CD4-positive, alpha-beta memory T cell (primary cell): ENCODE results near the gene PI3. TPM values are rescaled to one million over a fixed set of nuclear protein-coding genes. Genes with fewer than 3 reads are reported as not detected.

Experiments used
- CTCF ChIA-PET: fragments of 350-600 bp; sonication (Branson Sonifier 250); formaldehyde crosslinking; loops from one replicate; lab custom pipeline; 2021; ENCODE audit warnings: inconsistent platforms; ENCODE audit not compliant: partially characterized antibody; lab: Charles Lee
- POLR2A ChIA-PET: fragments of 350-600 bp; sonication (Branson Sonifier 250); formaldehyde crosslinking; loops from one replicate; lab custom pipeline; 2021; ENCODE audit not compliant: partially characterized antibody; lab: Charles Lee
- DNase-seq, 5 donors: peaks; one replicate each; pipeline versions ENCODE4 v3.0.0 to v3.0.0-alpha.2; 2020 to 2022; ENCODE audit warnings: mixed read lengths in 1 of 5
- H3K27ac ChIP-seq: one replicate; pipeline ENCODE4 v1.7.0; 2013; ENCODE audit warnings: low read depth, low read length
- H3K27me3 ChIP-seq: 2 replicates; pipeline ENCODE4 v1.7.0; 2013; ENCODE audit warnings: mild to moderate bottlenecking, low read length, moderate library complexity; ENCODE audit not compliant: insufficient read depth
- H3K36me3 ChIP-seq: 2 replicates; pipeline ENCODE4 v1.7.0; 2013; ENCODE audit warnings: mild to moderate bottlenecking, low read length, moderate library complexity; ENCODE audit not compliant: insufficient read depth
- H3K4me1 ChIP-seq: 2 replicates; pipeline ENCODE4 v1.7.0; 2013; ENCODE audit warnings: mild to moderate bottlenecking, low read length, moderate library complexity; ENCODE audit not compliant: insufficient read depth
- H3K4me3 ChIP-seq, 2 donors: one replicate each; pipeline ENCODE4 v1.7.0; 2013; ENCODE audit warnings: low read length in 2 of 2, mild to moderate bottlenecking in 1 of 2
- H3K9me3 ChIP-seq, 2 donors: one replicate each; pipeline ENCODE4 v1.7.0; 2013; ENCODE audit warnings: low read length in 2 of 2, control low read depth in 1 of 2; ENCODE audit not compliant: control insufficient read depth in 1 of 2
- H3K27ac Mint-ChIP-seq, 7 donors: one replicate each; pipeline ENCODE4 v1.8.0; 2020 to 2021; ENCODE audit warnings: mixed read lengths in 7 of 7, mild to moderate bottlenecking in 6 of 7, inconsistent platforms in 3 of 7, moderate library complexity in 3 of 7
- H3K27me3 Mint-ChIP-seq, 2 donors: one replicate each; pipeline ENCODE4 v1.8.0; 2020 to 2021; ENCODE audit warnings: mixed read lengths in 2 of 2
- H3K36me3 Mint-ChIP-seq, 2 donors: one replicate each; pipeline ENCODE4 v1.8.0; 2020 to 2021; ENCODE audit warnings: mixed read lengths in 2 of 2, inconsistent platforms in 1 of 2, mild to moderate bottlenecking in 1 of 2
- H3K4me1 Mint-ChIP-seq, 4 donors: one replicate each; pipeline ENCODE4 v1.8.0; 2020 to 2021; ENCODE audit warnings: mixed read lengths in 4 of 4, mild to moderate bottlenecking in 1 of 4
- H3K4me3 Mint-ChIP-seq, 8 donors: one replicate each; pipeline ENCODE4 v1.8.0; 2020 to 2021; ENCODE audit warnings: mixed read lengths in 8 of 8, mild to moderate bottlenecking in 7 of 8, moderate library complexity in 6 of 8, inconsistent platforms in 3 of 8
- H3K9me3 Mint-ChIP-seq, 8 donors: one replicate each; pipeline ENCODE4 v1.8.0; 2020 to 2021; ENCODE audit warnings: mixed read lengths in 8 of 8, mild to moderate bottlenecking in 5 of 8, inconsistent platforms in 3 of 8, moderate library complexity in 1 of 8
- intact Hi-C: fragments of 100-400 bp; cut with micrococcal nuclease; formaldehyde crosslinking; loops from one replicate; pipeline ENCODE4 v1.15.1; 2023
- polyA plus RNA-seq, 2 donors: library from polyadenylated mRNA; unstranded; fragments of 300-500 nt; fragmentation: Illumina TruSeq; gene quantifications; one replicate each; pipeline ENCODE4 v1.2.3, GENCODE V29; 2021
- total RNA-seq, 2 experiments: library from RNA; stranded (reverse); gene quantifications; one replicate each; pipeline ENCODE4 v1.2.3, GENCODE V29; 2021

PI3 gene
- total and polyA plus RNA-seq, 4 experiments from 2014 or later, result not detected

- intact Hi-C loops, result no loop called here
- Histone ChIP-seq H3K36me3 (no peaks in the 10 kb centered on the region), H3K27me3 (peaks cover 4% of the 10 kb centered on the region), H3K9me3 (no peaks in the 10 kb centered on the region), H3K4me1 (no peaks in the 10 kb centered on the region), H3K4me3 (no peak overlapping the region), H3K27ac (no peak overlapping the region)
- Mint-ChIP-seq H3K27ac (no peak overlapping the region), H3K36me3 (peaks cover 5 to 17% of the 10 kb centered on the region in 2 donors), H3K9me3 (peaks cover 4 to 76% (median 56%) of the 10 kb centered on the region in 8 donors), H3K4me3 (no peak overlapping the region), H3K27me3 (peaks cover 33 to 57% of the 10 kb centered on the region in 2 donors), H3K4me1 (no peaks in the 10 kb centered on the region)
- ChIA-PET CTCF (interaction anchor here (1.0 kb wide), 1 partner anchor 130 kb away, joined by 3 read pairs; no protein-coding TSS in a partner anchor), POLR2A (interaction anchor here (0.6 kb wide), 1 partner anchor 205 kb away, joined by 3 read pairs; no protein-coding TSS in a partner anchor)
- no peak for DNase-seq
Measured at GRCh38 chr20:45163083-45163803, 11.5 kb upstream of the PI3 start.

DNA sequence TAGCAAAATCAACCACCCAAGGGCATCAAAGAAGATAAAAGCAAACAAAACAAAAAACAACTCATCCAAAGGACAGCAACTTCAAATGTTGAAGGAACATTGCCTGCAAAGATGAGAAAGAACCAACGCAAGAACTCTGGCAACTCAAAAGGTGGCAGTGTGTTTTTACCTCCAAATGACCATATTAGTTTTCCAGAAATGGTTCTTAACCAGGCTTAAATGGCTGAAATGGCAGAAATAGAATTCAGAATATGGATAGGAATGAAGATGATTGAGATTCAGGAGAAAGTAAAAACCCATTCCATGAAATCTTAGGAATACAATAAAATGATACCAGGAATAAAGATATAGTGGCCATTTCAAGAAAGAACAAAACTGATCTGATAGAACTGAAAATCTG, 9.8 kb upstream of the PI3 start:
- Histone ChIP-seq H3K27ac (no peak overlapping the region), H3K4me3 (no peak overlapping the region), H3K27me3 (peaks cover 4% of the 10 kb centered on the region), H3K4me1 (no peaks in the 10 kb centered on the region), H3K9me3 (no peaks in the 10 kb centered on the region), H3K36me3 (no peaks in the 10 kb centered on the region)
- Mint-ChIP-seq H3K4me1 (no peaks in the 10 kb centered on the region), H3K27ac (no peak overlapping the region), H3K9me3 (peaks cover 4 to 64% (median 41%) of the 10 kb centered on the region in 8 donors), H3K4me3 (no peak overlapping the region), H3K36me3 (peaks cover 3 to 6% of the 10 kb centered on the region in 2 donors), H3K27me3 (peaks cover 31 to 58% of the 10 kb centered on the region in 2 donors)
- DNase-seq, result no peak
- CTCF ChIA-PET, result interaction anchor here (1.1 kb wide), 1 partner anchor 125 kb away, joined by 3 read pairs; no protein-coding TSS in a partner anchor
- POLR2A ChIA-PET, result no interaction called here
- intact Hi-C loops, result no loop called here

GRCh38 chr20:45173522-45173921, 1.2 kb upstream of the PI3 start:
- H3K4me1 ChIP-seq, result no peaks in the 10 kb centered on the region
- no peaks in the 10 kb centered on the region for H3K4me1 Mint-ChIP-seq
- peaks cover 0 to 8% (median 4%) of the 10 kb centered on the region in 8 donors for H3K9me3 Mint-ChIP-seq
- no peaks in the 10 kb centered on the region for H3K9me3 ChIP-seq
- H3K36me3 ChIP-seq, result no peaks in the 10 kb centered on the region
- intact Hi-C loops, result no loop called here
- H3K27ac ChIP-seq, result no peak overlapping the region
- H3K4me3 Mint-ChIP-seq, result no peak overlapping the region
- CTCF ChIA-PET, result no interaction called here
- H3K27ac Mint-ChIP-seq, result no peak overlapping the region
- no peaks in the 10 kb centered on the region for H3K36me3 Mint-ChIP-seq
- H3K27me3 Mint-ChIP-seq, result peaks cover 9 to 34% of the 10 kb centered on the region in 2 donors
- DNase-seq, result no peak
- no peaks in the 10 kb centered on the region for H3K27me3 ChIP-seq
- POLR2A ChIA-PET, result no interaction called here
- no peak overlapping the region for H3K4me3 ChIP-seq

- no peaks in the 10 kb centered on the region for H3K4me1 ChIP-seq
- no peaks in the 10 kb centered on the region for H3K27me3 ChIP-seq
- Mint-ChIP-seq H3K36me3 (no peaks in the 10 kb centered on the region), H3K27ac (no peak overlapping the region), H3K4me1 (no peaks in the 10 kb centered on the region), H3K4me3 (no peak overlapping the region), H3K27me3 (peaks cover 7 to 21% of the 10 kb centered on the region in 2 donors), H3K9me3 (no peaks in the 10 kb centered on the region)
- DNase-seq, result no peak
- intact Hi-C loops, result no loop called here
- no peak overlapping the region for H3K4me3 ChIP-seq
- ChIA-PET POLR2A (no interaction called here), CTCF (no interaction called here)
- H3K27ac ChIP-seq, result no peak overlapping the region
- H3K36me3 ChIP-seq, result no peaks in the 10 kb centered on the region
- H3K9me3 ChIP-seq, result no peaks in the 10 kb centered on the region
Measured at GRCh38 chr20:45176526-45177267, 2.0 kb downstream of the PI3 start.

- no peaks in the 10 kb centered on the region for H3K4me1 ChIP-seq
- no peaks in the 10 kb centered on the region for H3K4me1 Mint-ChIP-seq
- H3K4me3 ChIP-seq, result no peak overlapping the region
- no peak overlapping the region for H3K4me3 Mint-ChIP-seq
- ChIA-PET CTCF (no interaction called here), POLR2A (no interaction called here)
- no peak for DNase-seq
- H3K27ac Mint-ChIP-seq, result no peak overlapping the region
- H3K36me3 Mint-ChIP-seq, result no peaks in the 10 kb centered on the region
- no peaks in the 10 kb centered on the region for H3K36me3 ChIP-seq
- no peaks in the 10 kb centered on the region for H3K9me3 Mint-ChIP-seq
- no peaks in the 10 kb centered on the region for H3K9me3 ChIP-seq
- no peak overlapping the region for H3K27ac ChIP-seq
- intact Hi-C loops, result no loop called here
- peaks cover 4 to 19% of the 10 kb centered on the region in 2 donors for H3K27me3 Mint-ChIP-seq
- no peaks in the 10 kb centered on the region for H3K27me3 ChIP-seq
Measured at GRCh38 chr20:45179166-45179565, 4.5 kb downstream of the PI3 start.

- H3K36me3 Mint-ChIP-seq, result no peaks in the 10 kb centered on the region
- Histone ChIP-seq H3K9me3 (no peaks in the 10 kb centered on the region), H3K27me3 (no peaks in the 10 kb centered on the region), H3K27ac (no peak overlapping the region), H3K36me3 (no peaks in the 10 kb centered on the region), H3K4me3 (no peak overlapping the region), H3K4me1 (no peaks in the 10 kb centered on the region)
- H3K27ac Mint-ChIP-seq, result no peak overlapping the region
- CTCF ChIA-PET, result no interaction called here
- DNase-seq, result no peak
- H3K4me3 Mint-ChIP-seq, result no peak overlapping the region
- intact Hi-C loops, result no loop called here
- no peaks in the 10 kb centered on the region for H3K4me1 Mint-ChIP-seq
- POLR2A ChIA-PET, result no interaction called here
- no peaks in the 10 kb centered on the region for H3K9me3 Mint-ChIP-seq
- H3K27me3 Mint-ChIP-seq, result peaks cover 3 to 13% of the 10 kb centered on the region in 2 donors
Measured at GRCh38 chr20:45181639-45182038, 6.9 kb downstream of the PI3 start.

GRCh38 chr20:45183084-45183483, 8.4 kb downstream of the PI3 start:
- H3K27ac ChIP-seq, result no peak overlapping the region
- H3K9me3 Mint-ChIP-seq, result no peaks in the 10 kb centered on the region
- no peaks in the 10 kb centered on the region for H3K4me1 ChIP-seq
- intact Hi-C loops, result no loop called here
- H3K4me1 Mint-ChIP-seq, result no peaks in the 10 kb centered on the region
- ChIA-PET CTCF (no interaction called here), POLR2A (no interaction called here)
- H3K4me3 ChIP-seq, result no peak overlapping the region
- peaks cover 3 to 8% of the 10 kb centered on the region in 2 donors for H3K27me3 Mint-ChIP-seq
- H3K9me3 ChIP-seq, result no peaks in the 10 kb centered on the region
- no peak overlapping the region for H3K4me3 Mint-ChIP-seq
- DNase-seq, result no peak
- H3K27me3 ChIP-seq, result no peaks in the 10 kb centered on the region
- H3K27ac Mint-ChIP-seq, result no peak overlapping the region
- no peaks in the 10 kb centered on the region for H3K36me3 ChIP-seq
- no peaks in the 10 kb centered on the region for H3K36me3 Mint-ChIP-seq
